Endothelial cell of umbilical vein (primary cell): ENCODE results near the gene USP49. TPM values are rescaled to one million over a fixed set of nuclear protein-coding genes. Genes with fewer than 3 reads are reported as not detected.

ENCODE experiments used
- BruUV-seq: library from RNA; stranded (reverse); fragments of 400-500 nt; replicated peaks from 2 replicates; lab custom pipeline; 2021; lab: Mats Ljungman, UMichigan
- CTCF ChIA-PET: fragments of 300-600, 350-600 bp; sonication (Branson Sonifier 250); formaldehyde crosslinking; loops from one replicate; lab custom pipeline; 2021; ENCODE audit warnings: antibody characterized with exemption, inconsistent platforms; lab: Charles Lee
- POLR2A ChIA-PET: fragments of 300-600, 350-600 bp; sonication (Branson Sonifier 250); formaldehyde crosslinking; loops from one replicate; lab custom pipeline; 2021; ENCODE audit warnings: antibody characterized with exemption, inconsistent platforms; lab: Charles Lee
- DNase-seq: peaks from one replicate; pipeline ENCODE4 v3.0.0-alpha.2; 2011; ENCODE audit warnings: low read depth, low spot score
- FAIRE-seq: peaks from 2 replicates; lab custom pipeline; 2011; peaks lifted over from hg19 to GRCh38; lab: Jason Lieb, UNC
- H2AFZ ChIP-seq: 2 replicates; pipeline ENCODE4 v1.6.0; 2012; ENCODE audit warnings: low read depth, low read length, control low read depth, inconsistent platforms
- H3K27ac ChIP-seq: 2 replicates; pipeline ENCODE4 v1.5.1; 2011; ENCODE audit warnings: low read depth, mild to moderate bottlenecking, control low read depth, low read length, moderate library complexity; ENCODE audit not compliant: insufficient read depth
- H3K27me3 ChIP-seq, 2 experiments: 2 replicates each; pipeline versions ENCODE4 v1.6.0 to v1.6.1; 2011; ENCODE audit warnings: low read length in 2 of 2, mixed read lengths in 1 of 2; ENCODE audit not compliant: control insufficient read depth in 2 of 2, insufficient read depth in 2 of 2
- H3K36me3 ChIP-seq, 2 experiments: 2 replicates in 1 of 2; 3 replicates in 1 of 2; pipeline ENCODE4 v1.5.1; 2011; ENCODE audit warnings: low read length in 2 of 2, mild to moderate bottlenecking in 1 of 2, moderate library complexity in 1 of 2; ENCODE audit not compliant: control insufficient read depth in 2 of 2, insufficient read depth in 2 of 2; ENCODE audit errors: extremely low read depth in 1 of 2
- H3K4me1 ChIP-seq: 3 replicates; pipeline ENCODE4 v1.5.1; 2011; ENCODE audit warnings: mild to moderate bottlenecking, low read length; ENCODE audit not compliant: control insufficient read depth, insufficient read depth; ENCODE audit errors: extremely low read depth
- H3K4me2 ChIP-seq: 2 replicates; pipeline ENCODE4 v1.6.1; 2011; ENCODE audit warnings: low read length, control low read depth, mixed read lengths; ENCODE audit not compliant: insufficient read depth
- H3K4me3 ChIP-seq, 3 experiments: fragments of 200-600 bp in 1 of 3; sonication (generic), shearing (Covaris generic) in 1 of 3; replicated peaks in 1 of 3; 2 replicates each; pipeline ENCODE4 v1.5.1; 2011 to 2016; ENCODE audit warnings: control low read depth in 3 of 3, low read length in 3 of 3, mild to moderate bottlenecking in 2 of 3, inconsistent platforms in 1 of 3, low read depth in 1 of 3, moderate library complexity in 1 of 3; ENCODE audit not compliant: insufficient read depth in 1 of 3
- H3K79me2 ChIP-seq: 2 replicates; pipeline ENCODE4 v1.6.0; 2012; ENCODE audit warnings: low read length, inconsistent platforms; ENCODE audit not compliant: control insufficient read depth, insufficient read depth
- H3K9ac ChIP-seq: replicated peaks from 2 replicates; pipeline ENCODE3; 2011; ENCODE audit warnings: low read length, control low read depth; ENCODE audit not compliant: insufficient read depth; ENCODE audit errors: extremely low read depth
- H3K9me1 ChIP-seq: replicated peaks from 3 replicates; pipeline ENCODE4 v1.6.0; 2011; ENCODE audit warnings: mild to moderate bottlenecking, low read length; ENCODE audit not compliant: control insufficient read depth, insufficient read depth; ENCODE audit errors: extremely low read depth
- H3K9me3 ChIP-seq: replicated peaks from 2 replicates; pipeline ENCODE4 v1.5.1; 2012; ENCODE audit warnings: low read length, inconsistent platforms; ENCODE audit not compliant: control insufficient read depth, insufficient read depth
- H4K20me1 ChIP-seq: replicated peaks from 2 replicates; pipeline ENCODE3; 2011; ENCODE audit warnings: mild to moderate bottlenecking, low read length; ENCODE audit not compliant: control insufficient read depth, insufficient read depth; ENCODE audit errors: extremely low read depth
- CTCF ChIP-seq, 2 donors: IDR thresholded peaks; 1 replicate in 1 of 2; 2 replicates in 1 of 2; pipeline ENCODE4 v1.5.1; 2011; ENCODE audit warnings: low read length in 2 of 2, mild to moderate bottlenecking in 2 of 2, moderate library complexity in 2 of 2, control low read depth in 1 of 2, inconsistent platforms in 1 of 2, low read depth in 1 of 2; ENCODE audit not compliant: insufficient read depth in 1 of 2; ENCODE audit errors: extremely low read depth in 1 of 2
- EZH2 ChIP-seq: IDR thresholded peaks from 2 replicates; pipeline ENCODE4 v1.6.1; 2012; ENCODE audit warnings: borderline replicate concordance, low read depth, mild to moderate bottlenecking, moderate library complexity, low read length, inconsistent platforms; ENCODE audit not compliant: severe bottlenecking
- FOS ChIP-seq: IDR thresholded peaks from 2 replicates; pipeline ENCODE4 v1.6.1; 2011; ENCODE audit warnings: mild to moderate bottlenecking, low read length, moderate library complexity, borderline replicate concordance; ENCODE audit not compliant: insufficient read depth
- GATA2 ChIP-seq: IDR thresholded peaks from 2 replicates; pipeline ENCODE4 v1.7.0; 2011; ENCODE audit warnings: low read depth, mild to moderate bottlenecking, moderate library complexity, mixed read lengths, low read length; ENCODE audit not compliant: insufficient read length, insufficient read depth
- JUN ChIP-seq: IDR thresholded peaks from 2 replicates; pipeline ENCODE4 v1.6.1; 2011; ENCODE audit warnings: borderline replicate concordance, low read depth; ENCODE audit not compliant: insufficient read length, insufficient read depth
- MYC ChIP-seq: IDR thresholded peaks from one replicate; pipeline ENCODE4 v1.6.1; 2011; ENCODE audit warnings: mild to moderate bottlenecking, low read depth, low read length
- POLR2A ChIP-seq: IDR thresholded peaks from 2 replicates; pipeline ENCODE4 v1.6.1; 2012; ENCODE audit warnings: low read depth, mild to moderate bottlenecking, control low read depth, low read length
- POLR2AphosphoS5 ChIP-seq: IDR thresholded peaks from 2 replicates; pipeline ENCODE4 v1.6.1; 2012; ENCODE audit warnings: low read depth, mild to moderate bottlenecking, control low read depth, low read length, moderate library complexity; ENCODE audit not compliant: insufficient read depth
- dilution Hi-C: fragments of 300-500 bp; cut with MboI; formaldehyde crosslinking; loops from one replicate; pipeline ENCODE4 v1.15.0; 2019; ENCODE audit warnings: low sequenced_read_pairs; ENCODE audit not compliant: extremely low pct_ligation_motif_present
- intact Hi-C: fragments of 100-400 bp; cut with micrococcal nuclease; formaldehyde crosslinking; loops from one replicate; pipeline ENCODE4 v1.10.0; 2022
- polyA plus RNA-seq, 4 experiments: library from polyadenylated mRNA; depleted of rRNA in 3 of 4; stranded (reverse) in 3 of 4; unstranded in 1 of 4; fragments of >200 nt; gene quantifications; 2 replicates each; pipeline versions ENCODE4 v1.2.1 to v1.2.3, GENCODE V29; 2011 to 2012; ENCODE audit warnings: missing spikeins in 1 of 4
- total RNA-seq: library from RNA; stranded (reverse); gene quantifications from 2 replicates; pipeline ENCODE4 v1.2.3, GENCODE V29; 2021
- TF ChIP-seq, protein P1 (sequence below): IDR thresholded peaks from 2 replicates; pipeline ENCODE4 v1.6.1; 2011; ENCODE audit not compliant: insufficient read depth, insufficient read length

The USP49 gene
- total and polyA plus RNA-seq, 2 donors (not counting 3 experiments of a cell fraction or from before 2014, with no cell fraction given) = 2.4 to 4.1 TPM

DNA sequence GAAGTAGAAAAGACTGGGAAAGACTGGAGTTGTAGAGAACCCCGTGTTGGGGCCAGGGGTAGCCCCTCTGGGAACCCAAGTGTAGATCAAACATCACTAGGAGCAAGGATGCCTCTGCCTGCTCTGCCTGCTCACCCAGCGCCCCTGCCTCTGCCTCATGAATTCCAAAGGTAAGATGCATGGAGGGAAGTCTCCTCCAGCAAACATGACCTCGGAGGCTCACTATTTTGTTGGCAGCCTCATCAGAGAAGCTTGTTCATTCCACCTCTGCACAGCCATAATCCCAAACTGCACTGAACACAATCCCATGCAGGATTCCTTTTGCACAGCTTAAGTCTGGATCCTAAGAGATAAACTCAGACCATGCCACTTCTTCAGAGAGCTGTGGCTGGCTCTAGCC is 120.3 kb downstream of the USP49 start:
- no TSS peak for BruUV-seq
- ChIA-PET POLR2A (no interaction called here), CTCF (interaction anchor here (1.0 to 3.0 kb wide), 5 partner anchors 27 to 407 kb away, joined by 3 to 21 read pairs (median 6); no protein-coding TSS in a partner anchor)
- no peak overlapping the region for H3K4me2 ChIP-seq
- FAIRE-seq = no peak
- no peaks in the 10 kb centered on the region for H3K79me2 ChIP-seq
- peaks cover 5 to 19% of the 10 kb centered on the region in 2 experiments for H3K36me3 ChIP-seq
- no peak overlapping the region for H3K27ac ChIP-seq
- H3K9ac ChIP-seq = no peak overlapping the region
- TF ChIP-seq GATA2 = no peak
- TF ChIP-seq POLR2A = no peak
- no peak for TF ChIP-seq EZH2
- TF ChIP-seq, protein P1, sequence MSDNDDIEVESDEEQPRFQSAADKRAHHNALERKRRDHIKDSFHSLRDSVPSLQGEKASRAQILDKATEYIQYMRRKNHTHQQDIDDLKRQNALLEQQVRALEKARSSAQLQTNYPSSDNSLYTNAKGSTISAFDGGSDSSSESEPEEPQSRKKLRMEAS = no peak
- TF ChIP-seq CTCF (IDR thresholded peaks at IDR 0.05; ENCODE audit: extremely low read depth in 1 of 2, insufficient read depth in 1 of 2, low read depth in 1 of 2, low read length in 2 of 2) = no peak
- TF ChIP-seq FOS = no peak
- TF ChIP-seq JUN = no peak
- TF ChIP-seq POLR2AphosphoS5 = no peak
- TF ChIP-seq MYC = no peak
- no peak for DNase-seq
- H3K27me3 ChIP-seq = no peaks in the 10 kb centered on the region
- dilution Hi-C loops (no loop called here), intact Hi-C loops (no loop called here)
- no peaks in the 10 kb centered on the region for H3K9me3 ChIP-seq
- H3K9me1 ChIP-seq = no peaks in the 10 kb centered on the region
- no peak overlapping the region for H3K4me3 ChIP-seq
- H2AFZ ChIP-seq = no peak overlapping the region
- H3K4me1 ChIP-seq = peaks cover 6% of the 10 kb centered on the region
- no peaks in the 10 kb centered on the region for H4K20me1 ChIP-seq
